GM12872 (cell line): ENCODE results near the gene TEKT3.

Source experiments
- CTCF ChIP-seq: IDR thresholded peaks from 3 replicates; pipeline ENCODE4 v1.5.1; 2011; ENCODE audit warnings: low read depth, mild to moderate bottlenecking, low read length, moderate library complexity; ENCODE audit not compliant: insufficient read depth

TEKT3 gene

GRCh38 chr17:15284537-15284936 is 56.9 kb downstream of the TEKT3 start:
- no peak for TF ChIP-seq CTCF

- no peak for TF ChIP-seq CTCF
These were observed 57.3 kb downstream of the TEKT3 start for GRCh38 chr17:15284107-15284506.

- TF ChIP-seq CTCF: no peak
These were observed 59.5 kb downstream of the TEKT3 start for GRCh38 chr17:15281909-15282308.

- no peak for TF ChIP-seq CTCF
These were observed 62.4 kb downstream of the TEKT3 start for GRCh38 chr17:15278924-15279477.

GRCh38 chr17:15278380-15278779 is 63.0 kb downstream of the TEKT3 start:
- TF ChIP-seq CTCF: no peak

- no peak for TF ChIP-seq CTCF
These were observed 67.4 kb downstream of the TEKT3 start for GRCh38 chr17:15274017-15274416.

GRCh38 chr17:15273141-15273793 is 68.1 kb downstream of the TEKT3 start:
- no peak for TF ChIP-seq CTCF
